OCI-LY7 (cell line): ENCODE results near the gene ALKBH3.

ENCODE experiments used
- EZH2phosphoT487 ChIP-seq: fragments of 200-600 bp; sonication (generic); IDR thresholded peaks from 2 replicates; pipeline ENCODE4 v1.6.1; 2018; ENCODE audit warnings: low read depth, borderline replicate concordance, mild to moderate bottlenecking, mixed run types, antibody characterized with exemption, low read length, moderate library complexity, mixed read lengths
- TF ChIP-seq, protein P1 (sequence below): fragments of 200-600 bp; sonication (generic); conservative IDR thresholded peaks from 2 replicates; pipeline ENCODE4 v1.5.1; 2014; ENCODE audit warnings: mild to moderate bottlenecking, antibody characterized with exemption, low read length, moderate library complexity, mixed read lengths

DNA sequence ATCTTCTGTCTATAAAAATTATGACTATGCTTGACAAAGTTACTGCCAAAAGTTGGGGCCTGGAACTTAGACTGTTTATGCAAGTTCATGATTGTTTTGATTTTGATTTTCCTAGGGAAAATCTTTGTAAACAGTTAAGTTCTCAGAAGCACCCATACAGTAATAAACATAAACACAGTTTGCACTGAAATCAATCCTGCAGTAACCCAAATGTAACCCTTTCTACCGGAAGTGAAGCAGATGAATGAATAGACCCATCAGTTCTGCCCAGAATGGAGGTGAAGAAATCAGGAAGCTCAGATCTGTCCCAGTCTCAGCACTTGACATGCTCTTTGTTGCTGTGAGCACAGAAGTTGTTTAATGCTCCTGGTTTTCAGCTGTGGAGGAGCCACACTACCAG, 37.2 kb downstream of the ALKBH3 start:
- no peak for TF ChIP-seq EZH2phosphoT487
- TF ChIP-seq, protein P1, sequence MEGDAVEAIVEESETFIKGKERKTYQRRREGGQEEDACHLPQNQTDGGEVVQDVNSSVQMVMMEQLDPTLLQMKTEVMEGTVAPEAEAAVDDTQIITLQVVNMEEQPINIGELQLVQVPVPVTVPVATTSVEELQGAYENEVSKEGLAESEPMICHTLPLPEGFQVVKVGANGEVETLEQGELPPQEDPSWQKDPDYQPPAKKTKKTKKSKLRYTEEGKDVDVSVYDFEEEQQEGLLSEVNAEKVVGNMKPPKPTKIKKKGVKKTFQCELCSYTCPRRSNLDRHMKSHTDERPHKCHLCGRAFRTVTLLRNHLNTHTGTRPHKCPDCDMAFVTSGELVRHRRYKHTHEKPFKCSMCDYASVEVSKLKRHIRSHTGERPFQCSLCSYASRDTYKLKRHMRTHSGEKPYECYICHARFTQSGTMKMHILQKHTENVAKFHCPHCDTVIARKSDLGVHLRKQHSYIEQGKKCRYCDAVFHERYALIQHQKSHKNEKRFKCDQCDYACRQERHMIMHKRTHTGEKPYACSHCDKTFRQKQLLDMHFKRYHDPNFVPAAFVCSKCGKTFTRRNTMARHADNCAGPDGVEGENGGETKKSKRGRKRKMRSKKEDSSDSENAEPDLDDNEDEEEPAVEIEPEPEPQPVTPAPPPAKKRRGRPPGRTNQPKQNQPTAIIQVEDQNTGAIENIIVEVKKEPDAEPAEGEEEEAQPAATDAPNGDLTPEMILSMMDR, result no peak
